ENCODE measurements around the gene INPP5K.

INPP5K gene

GRCh38 chr17:1473170-1473569 lies 43.2 kb downstream of the INPP5K start:
- Histone ChIP-seq H3K27ac (ENCODE audit: extremely low read depth, low read depth, low read length) (no peak overlapping the region), H3K9me3 (ENCODE audit: control insufficient read depth, insufficient read depth, low read depth, low read length) (no peaks in the 10 kb centered on the region), H3K36me3 (ENCODE audit: control insufficient read depth in 2 of 2, insufficient read depth in 1 of 2, low read length in 2 of 2) (peaks cover 11 to 87% of the 10 kb centered on the region in 2 experiments; a peak in 2 of 3 replicates), H3K4me3 (ENCODE audit: low read depth, low read length) (no peak overlapping the region), H3K4me1 (ENCODE audit: control insufficient read depth, insufficient read depth, low read length) (no peaks in the 10 kb centered on the region)
- CTCF ChIA-PET, result interaction anchor here (0.6 kb wide), 1 partner anchor 131 kb away, joined by 6 read pairs; no protein-coding TSS in a partner anchor
- POLR2A ChIA-PET, result interaction anchor here (1.1 to 2.2 kb wide), 3 partner anchors 10 to 11 kb away, joined by 5 to 8 read pairs (median 7); no protein-coding TSS in a partner anchor
- no peak for TF ChIP-seq ZBTB11 (tag by site-specific recombination; conservative IDR thresholded peaks at IDR 0.05; ENCODE audit: low read depth)
- TF ChIP-seq CTCF (tag by site-specific recombination; IDR thresholded peaks at IDR 0.05), result peak; percentile 52; the same call in 1 of the 2 replicates
- TF ChIP-seq KLF1 (tag by site-specific recombination; IDR thresholded peaks at IDR 0.05), result 0 out of 2 replicates have a peak, but pooled peaks have one; percentile 16
- 0 out of 2 replicates have a peak, but pooled peaks have one; percentile 19 for TF ChIP-seq ZNF449 (tag by site-specific recombination; IDR thresholded peaks at IDR 0.05)
- no peak for TF ChIP-seq ZNF768 (tag by site-specific recombination; IDR thresholded peaks at IDR 0.05)

GRCh38 chr17:1471911-1472821 lies 44.2 kb downstream of the INPP5K start:
- Histone ChIP-seq H3K4me3 (ENCODE audit: low read depth, low read length) (no peak overlapping the region), H3K27ac (ENCODE audit: extremely low read depth, low read depth, low read length) (no peak overlapping the region), H3K9me3 (ENCODE audit: control insufficient read depth, insufficient read depth, low read depth, low read length) (no peaks in the 10 kb centered on the region), H3K36me3 (ENCODE audit: control insufficient read depth in 2 of 2, insufficient read depth in 1 of 2, low read length in 2 of 2) (peaks cover 8 to 83% of the 10 kb centered on the region in 2 experiments; a peak in 2 of 3 replicates), H3K4me1 (ENCODE audit: control insufficient read depth, insufficient read depth, low read length) (no peaks in the 10 kb centered on the region)
- ChIA-PET POLR2A (interaction anchor here (1.1 to 1.5 kb wide), 2 partner anchors 9 to 12 kb away, joined by 7 to 8 read pairs; no protein-coding TSS in a partner anchor), CTCF (interaction anchor here (0.6 to 0.8 kb wide), 2 partner anchors 33 to 130 kb away, joined by 3 to 6 read pairs; no protein-coding TSS in a partner anchor)
- TF ChIP-seq TCF7L2 (IDR thresholded peaks at IDR 0.05; ENCODE audit: borderline replicate concordance, low read depth, low read length), result no peak
- TF ChIP-seq ZBTB10 (tag by site-specific recombination; IDR thresholded peaks at IDR 0.05), result no peak
- no peak for TF ChIP-seq ZNF473 (tag by site-specific recombination; IDR thresholded peaks at IDR 0.05)
- no peak for TF ChIP-seq ZNF670 (tag by site-specific recombination; IDR thresholded peaks at IDR 0.05; ENCODE audit: low read depth)
- TF ChIP-seq MEIS1 (CRISPR knock-in tag; IDR thresholded peaks at IDR 0.05; ENCODE audit: borderline replicate concordance), result no peak
- no peak for TF ChIP-seq ZNF843 (tag by site-specific recombination; IDR thresholded peaks at IDR 0.05)
- TF ChIP-seq INSM2 (tag by site-specific recombination; IDR thresholded peaks at IDR 0.05), result no peak
- no peak for TF ChIP-seq AEBP2 (tag by site-specific recombination; IDR thresholded peaks at IDR 0.05; ENCODE audit: borderline replicate concordance)
- TF ChIP-seq ZNF488 (tag by site-specific recombination; IDR thresholded peaks at IDR 0.05), result no peak
- TF ChIP-seq PRDM1 (tag by site-specific recombination; IDR thresholded peaks at IDR 0.05), result no peak
- no peak for TF ChIP-seq ZNF214 (tag by site-specific recombination; IDR thresholded peaks at IDR 0.05; ENCODE audit: borderline replicate concordance)
- TF ChIP-seq ZNF707 (tag by site-specific recombination; IDR thresholded peaks at IDR 0.05), result no peak

Measured in HEK293 (cell line).